Measurements from ENCODE around the gene LRRK1.

Gene LRRK1

GRCh38 chr15:101052681-101053121 is 133.5 kb downstream of the LRRK1 start:
- H3K4me3 ChIP-seq (ENCODE audit: low read depth, low read length): no peak overlapping the region
- TF ChIP-seq, protein P1, sequence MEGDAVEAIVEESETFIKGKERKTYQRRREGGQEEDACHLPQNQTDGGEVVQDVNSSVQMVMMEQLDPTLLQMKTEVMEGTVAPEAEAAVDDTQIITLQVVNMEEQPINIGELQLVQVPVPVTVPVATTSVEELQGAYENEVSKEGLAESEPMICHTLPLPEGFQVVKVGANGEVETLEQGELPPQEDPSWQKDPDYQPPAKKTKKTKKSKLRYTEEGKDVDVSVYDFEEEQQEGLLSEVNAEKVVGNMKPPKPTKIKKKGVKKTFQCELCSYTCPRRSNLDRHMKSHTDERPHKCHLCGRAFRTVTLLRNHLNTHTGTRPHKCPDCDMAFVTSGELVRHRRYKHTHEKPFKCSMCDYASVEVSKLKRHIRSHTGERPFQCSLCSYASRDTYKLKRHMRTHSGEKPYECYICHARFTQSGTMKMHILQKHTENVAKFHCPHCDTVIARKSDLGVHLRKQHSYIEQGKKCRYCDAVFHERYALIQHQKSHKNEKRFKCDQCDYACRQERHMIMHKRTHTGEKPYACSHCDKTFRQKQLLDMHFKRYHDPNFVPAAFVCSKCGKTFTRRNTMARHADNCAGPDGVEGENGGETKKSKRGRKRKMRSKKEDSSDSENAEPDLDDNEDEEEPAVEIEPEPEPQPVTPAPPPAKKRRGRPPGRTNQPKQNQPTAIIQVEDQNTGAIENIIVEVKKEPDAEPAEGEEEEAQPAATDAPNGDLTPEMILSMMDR (IDR thresholded peaks at IDR 0.05; ENCODE audit: insufficient read depth, low read length, missing control alignments): no peak
- no peak for DNase-seq (ENCODE audit: low read depth, low spot score)
- ChIA-PET CTCF (interaction anchor here (1.0 kb wide), 1 partner anchor 36 kb away, joined by 4 read pairs; no protein-coding TSS in a partner anchor), POLR2A (no interaction called here)

DNA sequence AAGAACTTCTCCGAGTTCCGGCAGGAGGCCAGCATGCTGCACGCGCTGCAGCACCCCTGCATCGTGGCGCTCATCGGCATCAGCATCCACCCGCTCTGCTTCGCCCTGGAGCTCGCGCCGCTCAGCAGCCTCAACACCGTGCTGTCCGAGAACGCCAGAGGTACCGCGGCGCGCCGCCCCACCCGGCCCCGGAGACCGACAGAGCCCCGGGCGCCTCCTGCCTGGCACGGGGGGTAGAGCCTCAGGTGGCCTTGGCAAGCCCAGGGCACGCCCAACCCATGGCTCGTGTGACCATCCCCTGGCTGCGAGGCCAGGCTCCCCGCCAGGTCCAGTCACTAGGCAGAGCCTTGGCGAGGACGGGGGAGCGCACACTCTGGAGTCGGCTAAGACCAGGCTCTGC is 134.1 kb downstream of the LRRK1 start:
- DNase-seq (ENCODE audit: low read depth, low spot score): no peak
- CTCF ChIA-PET: interaction anchor here (1.0 to 1.5 kb wide), 2 partner anchors 35 to 205 kb away, joined by 4 to 6 read pairs; no protein-coding TSS in a partner anchor
- POLR2A ChIA-PET: no interaction called here
- TF ChIP-seq, protein P1 (IDR thresholded peaks at IDR 0.05; ENCODE audit: insufficient read depth, low read length, missing control alignments): no peak
- no peak overlapping the region for H3K4me3 ChIP-seq (ENCODE audit: low read depth, low read length)

DNA sequence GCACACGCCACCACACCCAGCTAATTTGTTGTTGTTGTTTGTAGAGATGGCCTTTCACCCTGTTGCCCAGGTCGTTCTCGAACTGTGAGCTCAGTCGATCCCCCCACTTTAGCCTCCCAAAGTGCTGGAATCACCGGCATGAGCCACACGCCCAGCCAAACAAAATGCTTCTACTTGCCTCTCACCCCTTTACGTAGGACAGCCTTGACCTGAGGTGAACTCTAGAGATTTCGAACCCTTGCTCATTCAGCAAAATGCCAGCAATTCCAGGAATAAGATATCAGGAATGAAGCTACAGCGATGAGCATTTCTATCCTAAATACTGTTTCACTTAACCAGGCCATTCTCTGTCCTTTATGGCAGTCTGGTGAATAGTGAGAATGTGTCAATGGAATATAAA is 135.0 kb downstream of the LRRK1 start:
- ChIA-PET CTCF (interaction anchor here (1.5 kb wide), 1 partner anchor 204 kb away, joined by 6 read pairs; no protein-coding TSS in a partner anchor), POLR2A (no interaction called here)
- TF ChIP-seq, protein P1 (IDR thresholded peaks at IDR 0.05; ENCODE audit: insufficient read depth, low read length, missing control alignments): no peak
- no peak for DNase-seq (ENCODE audit: low read depth, low spot score)
- H3K4me3 ChIP-seq (ENCODE audit: low read depth, low read length): no peak overlapping the region

- TF ChIP-seq, protein P1 (IDR thresholded peaks at IDR 0.05; ENCODE audit: insufficient read depth, low read length, missing control alignments): no peak
- CTCF ChIA-PET: interaction anchor here (1.5 kb wide), 2 partner anchors 47 to 203 kb away, joined by 6 read pairs; no protein-coding TSS in a partner anchor
These were observed 135.8 kb downstream of the LRRK1 start for GRCh38 chr15:101054991-101055390.

GRCh38 chr15:101055411-101055810 is 136.3 kb downstream of the LRRK1 start:
- no peak for DNase-seq (ENCODE audit: low read depth, low spot score)
- TF ChIP-seq, protein P1 (IDR thresholded peaks at IDR 0.05; ENCODE audit: insufficient read depth, low read length, missing control alignments): no peak
- no peak overlapping the region for H3K4me3 ChIP-seq (ENCODE audit: low read depth, low read length)
- POLR2A ChIA-PET: no interaction called here
- CTCF ChIA-PET: interaction anchor here (0.6 to 1.5 kb wide), 2 partner anchors 33 to 47 kb away, joined by 3 to 6 read pairs; no protein-coding TSS in a partner anchor

More at GRCh38 chr15:101054991-101055390, 135.8 kb downstream of the LRRK1 start:
- POLR2A ChIA-PET: no interaction called here
- H3K4me3 ChIP-seq (ENCODE audit: low read depth, low read length): no peak overlapping the region
- no peak for DNase-seq (ENCODE audit: low read depth, low spot score)

DNA sequence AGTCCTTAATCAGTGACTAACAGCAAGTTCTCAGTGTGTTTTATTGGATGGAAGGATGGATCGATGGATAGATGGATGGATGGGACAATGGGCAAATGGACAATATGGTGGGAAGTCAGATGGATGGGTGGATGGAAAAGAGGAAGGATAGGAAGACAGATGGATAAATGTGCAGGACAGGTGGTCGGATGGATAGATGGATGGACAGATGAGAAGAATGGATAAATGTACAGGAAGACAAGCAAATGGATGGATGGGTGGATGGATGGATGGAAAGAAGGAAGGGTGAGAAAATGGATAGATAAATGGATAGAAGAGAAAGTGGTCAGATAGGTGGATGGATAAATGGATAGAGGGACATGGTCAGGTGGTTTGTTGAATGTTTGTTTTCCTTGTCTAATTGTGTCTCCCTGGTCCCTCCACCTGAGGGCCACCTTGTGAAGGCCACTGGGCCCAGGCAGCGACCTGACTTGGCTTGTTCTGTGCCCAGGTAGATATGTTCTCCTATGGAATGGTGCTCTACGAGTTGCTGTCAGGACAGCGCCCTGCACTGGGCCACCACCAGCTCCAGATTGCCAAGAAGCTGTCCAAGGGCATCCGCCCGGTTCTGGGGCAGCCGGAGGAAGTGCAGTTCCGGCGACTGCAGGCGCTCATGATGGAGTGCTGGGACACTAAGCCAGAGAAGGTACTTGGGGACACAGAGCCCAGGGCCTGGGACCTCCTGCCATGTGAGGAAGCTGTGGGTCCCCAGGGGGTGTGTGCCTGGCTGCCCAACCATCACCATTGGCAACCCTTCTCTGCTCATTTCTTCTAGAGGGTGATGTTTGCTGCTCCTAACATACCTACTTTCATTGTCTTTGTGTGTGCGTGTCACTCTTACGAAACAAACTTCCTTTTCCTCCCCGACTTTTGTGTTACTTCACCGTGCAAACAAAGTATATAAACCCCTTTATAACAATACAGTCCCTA is 137.5 kb downstream of the LRRK1 start:
- DNase-seq (ENCODE audit: low read depth, low spot score): no peak
- ChIA-PET POLR2A (no interaction called here), CTCF (interaction anchor here (1.5 kb wide), 1 partner anchor 48 kb away, joined by 6 read pairs; no protein-coding TSS in a partner anchor)
- no peak overlapping the region for H3K4me3 ChIP-seq (ENCODE audit: low read depth, low read length)
- TF ChIP-seq, protein P1 (IDR thresholded peaks at IDR 0.05; ENCODE audit: insufficient read depth, low read length, missing control alignments): no peak

All from AG04449 (cell line).